GM21381 (cell line): Measurements from ENCODE around the gene PEPD.

Source experiments
- ATAC-seq: cut with Tn5 transposase; IDR thresholded peaks from one replicate; pipeline ENCODE4 v1.9.1; 2021; ENCODE audit warnings: mild to moderate bottlenecking, moderate library complexity; ENCODE audit not compliant: unreplicated experiment

PEPD gene

DNA sequence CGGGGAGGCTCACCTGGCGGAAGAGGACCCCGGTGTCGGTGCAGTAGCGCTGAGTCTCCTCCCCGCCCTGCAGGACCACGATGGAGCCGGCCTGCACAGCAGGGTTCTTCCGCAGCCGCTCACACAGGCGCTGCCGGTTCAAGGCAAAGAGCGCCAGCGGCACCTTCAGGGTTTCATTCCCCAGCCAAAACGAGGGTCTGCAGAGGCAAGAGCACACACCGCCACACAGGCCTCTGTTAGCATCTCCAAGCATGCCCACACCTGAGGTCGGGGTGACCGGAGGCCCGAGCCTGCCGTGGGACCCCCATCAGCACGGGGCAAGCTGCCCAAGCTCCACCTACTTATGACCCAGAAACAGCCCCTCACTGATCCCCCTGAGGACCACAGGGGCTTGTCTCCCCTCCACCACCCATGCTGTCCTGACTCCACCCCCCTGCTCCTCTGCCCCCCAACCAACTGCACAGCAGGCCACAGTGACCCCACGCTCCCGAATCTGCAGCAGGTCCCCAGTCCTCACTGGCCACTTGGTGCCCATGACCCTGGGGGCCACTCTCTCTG, 8.9 kb downstream of the PEPD start:
- ATAC-seq, result no peak

DNA sequence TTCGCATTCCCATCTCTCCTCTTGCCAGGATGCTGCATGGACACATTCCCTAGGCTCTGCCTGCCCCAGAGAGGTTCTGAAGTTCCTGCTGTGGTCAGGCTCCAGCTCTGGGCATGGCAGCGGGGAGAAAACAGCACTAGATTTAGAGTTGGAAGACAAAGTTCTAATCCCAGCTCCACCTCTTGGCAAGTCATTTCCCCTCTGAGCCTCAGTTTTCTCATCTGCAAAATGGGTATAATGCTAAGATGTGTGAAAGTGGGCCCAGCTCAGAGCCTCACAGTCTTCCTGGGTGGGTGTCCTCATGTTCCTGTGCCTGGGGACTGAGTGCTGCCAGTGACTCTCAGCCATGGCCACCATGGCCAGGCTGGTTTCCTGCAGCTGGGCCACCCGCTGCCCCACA, 9.6 kb downstream of the PEPD start:
- ATAC-seq, result no peak

DNA sequence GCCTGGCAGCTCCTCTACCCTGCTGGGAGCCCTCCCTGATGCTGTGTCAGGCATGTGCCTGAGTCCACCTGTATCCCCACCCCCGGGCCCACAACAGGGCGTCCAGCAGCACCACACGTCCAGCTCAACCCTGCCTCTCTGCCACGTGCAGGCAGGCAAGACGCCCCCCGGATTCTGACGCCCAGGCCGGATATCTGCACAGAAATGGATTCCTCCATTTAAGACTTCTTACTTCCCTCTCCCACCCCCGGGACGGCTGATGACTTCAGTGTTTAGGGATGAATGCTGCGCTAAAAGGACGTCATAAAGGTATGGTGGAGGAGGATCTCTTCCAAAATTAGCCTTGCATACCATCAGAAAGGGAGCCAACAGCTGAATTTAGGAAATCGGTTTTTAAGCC, 10.2 kb downstream of the PEPD start:
- ATAC-seq, result no peak

GRCh38 chr19:33510462-33511194, 11.0 kb downstream of the PEPD start:
- ATAC-seq, result no peak

- no peak for ATAC-seq
These were observed 11.8 kb downstream of the PEPD start for GRCh38 chr19:33509774-33510173.

GRCh38 chr19:33508941-33509614, 12.5 kb downstream of the PEPD start:
- no peak for ATAC-seq

GRCh38 chr19:33508431-33508830, 13.2 kb downstream of the PEPD start:
- no peak for ATAC-seq

DNA sequence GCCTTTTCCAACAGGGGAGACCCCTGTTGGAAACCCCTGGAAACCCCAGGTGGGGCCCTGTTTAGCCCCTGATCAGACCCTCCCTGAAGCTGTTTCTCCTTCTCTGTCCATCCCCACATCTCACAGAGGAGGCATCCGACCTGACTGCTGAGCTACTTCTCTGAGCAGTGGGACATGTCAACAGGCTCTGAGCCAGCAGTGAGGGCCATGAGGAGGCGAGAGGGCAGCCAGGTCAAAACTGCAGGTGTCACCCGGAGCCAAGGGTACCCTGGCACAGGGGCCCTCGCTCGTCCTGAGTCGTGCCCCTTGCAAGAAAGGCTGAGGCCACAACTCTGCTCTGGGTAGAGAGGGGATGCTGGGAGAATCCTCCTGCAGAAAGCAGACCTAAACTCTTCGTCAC, 13.6 kb downstream of the PEPD start:
- no peak for ATAC-seq

DNA sequence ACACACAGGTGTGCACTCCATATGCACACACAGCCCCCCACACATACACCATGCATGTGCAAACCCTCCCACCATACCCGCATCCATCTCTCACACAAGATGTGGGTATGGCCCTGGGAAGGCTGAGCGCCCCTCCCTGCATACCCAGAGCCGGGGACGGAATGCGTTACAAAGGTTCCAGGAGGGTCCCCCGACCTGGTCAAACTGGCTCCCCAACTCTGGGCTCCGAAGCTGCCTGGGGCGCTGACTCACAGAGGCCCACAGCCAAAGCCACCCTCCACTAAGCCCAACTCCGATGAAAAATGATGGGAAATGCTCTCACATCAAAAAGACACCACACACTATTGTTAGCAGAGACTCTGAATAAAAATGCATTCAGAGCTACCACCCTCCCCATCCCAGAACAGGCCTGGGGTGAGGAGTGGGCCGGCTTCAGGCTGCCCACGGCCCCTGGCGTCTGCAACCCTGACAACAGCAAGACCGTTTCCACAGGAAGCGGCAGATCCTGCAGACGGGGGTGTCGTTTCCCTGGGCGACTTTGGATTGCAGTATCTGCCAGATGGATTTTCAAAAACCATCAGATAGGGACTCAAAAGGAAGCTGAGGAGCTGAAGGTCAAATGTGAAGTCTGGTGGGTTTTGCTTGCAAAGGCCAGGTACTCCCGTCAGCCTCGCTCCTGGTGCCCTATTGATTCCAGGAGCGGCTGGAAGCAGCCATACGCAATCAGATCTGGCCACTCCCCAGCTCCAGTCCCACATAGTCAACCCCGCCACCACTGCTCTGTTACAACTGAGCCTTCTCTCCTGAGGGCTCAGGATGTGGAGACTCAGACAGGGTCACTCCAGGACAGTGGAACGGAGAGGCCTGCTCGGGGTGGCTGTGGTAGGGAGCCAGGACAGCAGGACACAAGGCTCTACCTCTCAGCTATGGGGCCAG, 14.3 kb downstream of the PEPD start:
- no peak for ATAC-seq

DNA sequence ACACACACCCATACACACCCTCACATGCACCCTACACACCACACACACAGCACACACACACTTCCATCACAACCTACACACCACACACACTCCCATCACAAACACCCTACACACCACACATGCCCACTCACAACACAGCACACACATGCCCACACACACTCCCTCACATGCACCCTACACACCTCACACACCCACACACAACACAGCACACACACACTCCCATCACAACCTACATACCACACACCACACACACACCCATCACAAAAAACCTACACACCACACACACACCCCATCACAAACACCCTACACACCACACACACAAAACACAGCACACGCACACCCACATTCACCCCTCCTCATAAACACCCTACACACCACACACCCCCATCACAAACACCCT, 15.1 kb downstream of the PEPD start:
- ATAC-seq, result no peak

DNA sequence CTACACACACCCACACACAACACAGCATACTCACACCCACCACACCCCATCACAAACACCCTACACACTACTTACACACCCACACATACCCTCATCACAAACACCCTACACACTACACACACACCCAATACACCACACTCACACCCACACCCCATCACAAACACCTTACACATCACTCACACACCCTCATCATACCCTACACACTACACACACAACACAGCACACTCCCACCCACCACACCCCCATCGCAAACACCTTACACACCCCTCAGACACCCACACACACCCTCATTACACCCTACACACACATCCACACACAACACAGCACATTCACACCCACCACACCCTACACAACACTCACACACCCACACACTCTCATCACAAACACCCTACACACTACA, 15.8 kb downstream of the PEPD start:
- no peak for ATAC-seq

GRCh38 chr19:33505148-33505547, 16.4 kb downstream of the PEPD start:
- ATAC-seq, result no peak

DNA sequence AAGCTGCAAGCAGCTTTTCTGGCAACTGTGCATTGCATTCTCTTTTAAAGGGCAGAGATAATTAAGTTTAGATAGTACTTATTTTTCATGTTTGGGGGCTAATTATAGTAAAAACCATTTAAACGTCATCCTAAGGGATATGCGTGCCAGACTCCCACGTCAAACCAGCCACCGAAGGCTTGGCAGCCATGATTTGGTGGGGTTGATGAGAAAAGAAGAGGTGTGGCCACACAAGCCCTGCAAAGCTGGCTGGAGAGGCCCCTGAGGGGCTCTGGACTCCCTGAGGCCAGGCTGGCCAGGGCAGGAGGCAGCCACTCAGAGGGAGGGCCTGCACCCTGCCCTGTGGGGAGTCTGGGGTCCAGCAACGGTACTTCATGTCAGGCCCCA, 17.5 kb downstream of the PEPD start:
- ATAC-seq, result no peak

DNA sequence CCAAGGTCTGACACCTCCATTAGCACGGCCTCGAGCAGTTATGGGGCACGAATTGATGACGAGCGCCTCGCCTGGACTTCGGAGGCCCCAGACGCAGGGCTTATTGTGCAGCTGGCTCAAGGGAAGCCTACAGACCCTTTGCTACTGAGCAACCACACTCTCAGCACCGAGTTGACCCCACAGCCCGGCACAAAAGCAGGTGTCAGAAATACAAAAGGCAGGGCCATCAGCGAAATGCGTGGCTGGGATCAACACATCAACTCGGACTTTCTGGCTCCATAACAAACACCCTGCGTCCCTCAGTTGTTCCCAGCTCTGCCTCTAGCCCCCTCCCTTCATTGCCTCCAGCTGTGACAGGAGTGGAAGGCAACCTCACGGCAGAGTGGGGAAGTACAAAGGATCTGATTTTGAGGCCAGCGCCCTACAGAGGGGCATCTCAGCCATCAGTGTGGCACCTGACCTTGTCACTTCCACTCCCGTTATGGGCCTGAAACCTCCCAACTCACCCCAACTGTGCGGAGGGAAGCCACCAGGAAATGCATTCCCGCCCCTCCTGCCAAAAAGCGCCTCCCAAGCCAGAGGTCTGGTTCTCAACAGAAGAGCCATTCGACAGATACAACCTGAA, 18.0 kb downstream of the PEPD start:
- ATAC-seq, result no peak

DNA sequence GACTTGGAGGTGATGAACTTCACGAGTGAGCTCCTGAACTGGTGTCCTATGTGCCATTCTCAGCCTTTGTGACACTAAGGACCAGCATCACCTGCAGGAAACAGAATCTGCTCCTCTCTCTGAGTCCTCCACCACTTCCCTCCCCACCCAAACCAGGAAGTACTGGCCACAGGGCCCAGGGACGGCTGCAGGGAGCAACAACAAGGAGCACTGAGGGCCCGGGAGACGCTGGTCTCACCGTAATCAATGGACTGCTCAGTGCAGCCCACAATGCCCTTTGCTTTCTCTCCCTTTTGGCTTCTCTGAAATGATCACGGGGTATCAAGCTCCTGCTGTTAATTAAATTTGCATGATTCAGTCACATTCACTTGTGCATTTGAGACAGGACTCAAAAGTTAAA, 18.6 kb downstream of the PEPD start:
- ATAC-seq, result no peak

- no peak for ATAC-seq
These were observed 19.1 kb downstream of the PEPD start for GRCh38 chr19:33502521-33502920.

DNA sequence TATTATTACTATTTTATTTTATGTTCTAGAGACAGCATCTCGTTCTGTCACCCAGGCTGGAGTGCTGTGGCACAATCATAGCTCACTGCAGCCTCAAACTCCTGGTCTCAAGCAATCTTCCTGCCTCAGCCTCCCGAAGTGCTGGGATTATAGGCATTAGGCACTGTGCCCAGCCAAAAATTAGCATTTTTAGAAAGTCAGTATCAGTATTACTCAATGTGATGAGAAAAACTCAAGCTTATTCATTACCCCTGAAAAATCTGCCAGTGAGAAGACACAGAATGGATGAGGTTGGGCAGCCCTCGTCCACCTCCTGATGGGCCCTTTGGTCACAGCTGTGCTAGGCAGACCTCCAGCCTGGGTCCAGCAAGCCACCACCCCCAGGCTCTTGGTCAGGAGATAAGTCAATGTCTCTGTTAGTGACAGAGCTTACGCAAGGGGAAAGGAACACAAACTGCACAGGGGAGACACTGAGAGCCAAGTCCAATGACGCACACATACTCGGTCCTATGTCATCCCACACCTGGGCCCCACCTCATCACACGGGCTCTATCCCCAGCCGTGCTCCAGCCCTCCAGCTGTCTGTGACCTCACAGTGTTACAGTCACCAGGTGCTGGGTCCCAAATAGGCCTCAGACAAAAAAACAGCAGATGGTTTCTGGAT, 19.8 kb downstream of the PEPD start:
- no peak for ATAC-seq

DNA sequence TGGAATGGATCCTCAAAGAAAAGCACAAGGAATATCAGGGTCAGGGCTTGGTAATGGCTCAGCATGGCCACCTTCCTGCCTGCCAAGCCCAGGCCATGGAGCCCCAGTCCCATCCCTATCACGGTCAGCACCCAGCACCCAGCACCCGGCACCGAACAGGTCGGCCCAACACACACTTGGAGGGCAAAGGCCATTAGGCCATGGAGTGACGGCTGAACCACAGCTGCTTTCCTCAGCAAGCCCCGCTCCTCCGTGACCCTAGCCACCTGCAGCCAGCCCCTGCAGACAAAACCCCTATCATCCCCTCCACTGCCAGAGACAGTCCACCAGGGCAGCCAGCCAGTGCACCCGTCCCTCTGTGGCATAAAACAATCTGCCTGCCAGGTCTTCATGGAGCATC, 20.6 kb downstream of the PEPD start:
- ATAC-seq, result no peak

DNA sequence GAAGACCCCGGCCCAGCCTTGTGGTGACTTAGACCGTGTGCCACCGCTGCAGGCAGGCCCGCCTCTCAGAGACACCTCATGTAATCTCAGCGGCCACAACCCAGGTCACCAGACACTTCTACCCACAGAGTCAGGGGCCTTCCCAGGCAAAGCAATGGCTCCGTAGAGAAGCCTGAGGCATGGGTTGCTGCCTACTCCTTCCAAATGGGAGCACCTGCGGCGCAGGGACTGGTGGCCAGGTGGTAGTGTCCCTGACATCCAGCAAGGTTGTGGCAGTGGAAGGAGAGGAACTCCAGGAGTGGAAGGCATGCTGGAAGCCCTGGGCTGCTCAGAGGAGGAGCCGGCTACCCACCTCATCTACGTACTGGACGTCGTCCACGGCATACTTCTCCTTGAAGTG, 21.0 kb downstream of the PEPD start:
- no peak for ATAC-seq
